HG03060 (cell line): ENCODE measurements around the gene B4GALT1.
A peak's percentile ranks its signal among the peaks of the same experiment; 100 is the strongest.
"Not testable (repeated sequence)": the region's sequence is repeated elsewhere in the genome, so short reads cannot be mapped to it uniquely, and the experiment has no call there.

Experiments used
- ATAC-seq: cut with Tn5 transposase; IDR thresholded peaks from one replicate; pipeline ENCODE4 v1.9.1; 2021; ENCODE audit warnings: low read depth, moderate number of reproducible peaks; ENCODE audit not compliant: unreplicated experiment

The B4GALT1 gene

DNA sequence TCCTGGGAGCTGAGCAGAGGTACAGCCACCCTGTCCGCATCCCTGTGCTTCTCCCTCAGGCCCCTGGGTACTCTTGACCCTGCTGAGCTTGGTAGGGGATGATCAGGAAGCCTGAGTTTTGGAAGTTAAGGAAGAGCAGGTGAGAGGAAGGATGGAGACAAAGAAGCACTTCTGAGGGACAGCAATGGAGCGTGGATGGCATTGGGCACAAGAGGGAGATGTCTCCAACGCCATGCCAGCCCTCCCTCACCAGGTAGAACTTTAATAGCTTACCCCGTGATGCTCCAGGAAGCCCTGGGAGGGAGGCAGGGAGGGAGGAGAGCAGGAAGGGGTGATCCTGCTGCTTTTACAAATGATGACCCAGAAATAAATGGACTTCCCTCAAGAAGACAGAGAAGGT is 60.8 kb downstream of the B4GALT1 start:
- ATAC-seq, result no peak

- no peak for ATAC-seq
Measured at GRCh38 chr9:33105959-33106358, 61.2 kb downstream of the B4GALT1 start.

GRCh38 chr9:33105504-33105903 is 61.6 kb downstream of the B4GALT1 start:
- ATAC-seq, result no peak

DNA sequence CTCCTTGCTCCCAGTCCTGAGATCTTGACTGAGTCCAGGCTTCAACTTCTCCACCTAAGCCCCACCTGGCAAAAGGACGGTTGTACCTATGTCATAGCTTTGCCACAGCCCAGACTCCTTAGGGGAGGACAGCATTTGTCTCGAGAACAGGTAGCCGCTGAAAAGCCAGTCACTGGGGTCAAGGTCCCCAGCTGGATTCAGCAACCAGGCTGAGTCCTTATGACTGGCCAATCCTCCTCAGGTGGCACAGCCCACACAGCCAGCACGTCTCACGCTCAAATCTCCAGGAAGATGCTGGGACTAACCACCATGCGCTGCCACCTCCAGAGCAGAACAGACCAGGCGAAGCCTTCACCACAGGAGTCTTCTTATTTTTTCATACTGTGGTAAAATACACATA is 62.7 kb downstream of the B4GALT1 start:
- no peak for ATAC-seq

DNA sequence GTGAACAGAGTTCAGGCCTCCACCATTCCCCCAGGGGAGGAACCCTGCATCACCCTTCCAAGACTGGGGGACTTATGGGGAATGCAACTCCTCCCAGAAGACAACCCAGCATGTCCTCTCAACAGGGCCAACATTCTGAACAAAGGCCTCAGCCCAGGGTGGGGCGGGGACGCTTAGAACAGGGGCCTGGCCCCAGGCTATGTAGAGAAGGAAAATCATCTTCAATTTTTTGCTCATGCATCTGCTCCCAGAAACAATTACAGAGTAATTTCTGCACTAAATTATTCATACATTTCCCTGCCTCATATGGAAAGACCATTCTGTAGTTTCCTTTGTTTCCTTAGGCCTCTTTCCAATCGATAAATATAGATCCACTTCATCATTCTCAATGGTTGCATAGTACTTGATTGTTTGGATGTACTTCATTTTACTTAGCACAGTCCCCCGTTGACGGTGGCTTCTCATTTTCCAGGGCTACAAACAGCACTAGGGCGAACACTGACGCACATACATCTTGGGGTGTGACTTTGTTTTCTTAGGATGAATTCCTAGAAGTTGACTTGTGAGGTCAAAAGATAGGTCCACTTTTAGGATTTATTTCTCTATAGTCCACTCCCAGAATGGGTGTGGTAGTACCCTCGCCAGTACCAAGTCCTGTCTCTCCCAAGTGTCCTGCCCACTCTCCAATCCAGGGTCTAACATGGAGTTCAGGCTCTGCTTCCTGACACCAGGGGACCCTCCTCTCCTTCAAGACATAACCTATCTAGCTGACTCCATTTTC is 63.4 kb downstream of the B4GALT1 start:
- no peak for ATAC-seq

GRCh38 chr9:33102551-33103210 is 64.5 kb downstream of the B4GALT1 start:
- no peak for ATAC-seq

- ATAC-seq, result no peak
Measured at GRCh38 chr9:33101104-33101951, 65.8 kb downstream of the B4GALT1 start.

DNA sequence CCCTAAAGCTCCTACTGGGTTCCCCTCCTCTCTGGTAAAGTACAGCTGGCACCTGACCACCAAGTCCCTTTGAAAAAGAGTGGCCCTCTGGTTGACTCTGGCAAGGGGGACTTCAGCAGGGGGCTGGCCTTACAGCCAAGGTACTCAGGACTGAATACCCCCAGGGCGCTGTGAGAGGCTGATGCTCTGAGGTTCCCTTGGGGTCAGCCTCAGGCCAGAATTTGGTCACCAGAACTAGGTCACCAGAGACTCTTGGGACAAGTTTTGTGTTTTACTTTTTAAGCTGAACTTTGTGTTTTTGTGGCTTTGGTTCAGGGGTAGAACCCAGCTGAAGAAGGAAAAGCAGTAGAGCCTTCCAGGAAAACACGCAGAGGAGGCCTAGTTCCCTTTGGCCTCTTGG is 67.4 kb downstream of the B4GALT1 start:
- ATAC-seq, result no peak

- no peak for ATAC-seq
Measured at GRCh38 chr9:33097192-33097591, 69.9 kb downstream of the B4GALT1 start.

- no peak for ATAC-seq
Measured at GRCh38 chr9:33092634-33093033, 74.5 kb downstream of the B4GALT1 start.

- ATAC-seq, result not testable (repeated sequence)
Measured at GRCh38 chr9:33085672-33086071, 81.5 kb downstream of the B4GALT1 start.

DNA sequence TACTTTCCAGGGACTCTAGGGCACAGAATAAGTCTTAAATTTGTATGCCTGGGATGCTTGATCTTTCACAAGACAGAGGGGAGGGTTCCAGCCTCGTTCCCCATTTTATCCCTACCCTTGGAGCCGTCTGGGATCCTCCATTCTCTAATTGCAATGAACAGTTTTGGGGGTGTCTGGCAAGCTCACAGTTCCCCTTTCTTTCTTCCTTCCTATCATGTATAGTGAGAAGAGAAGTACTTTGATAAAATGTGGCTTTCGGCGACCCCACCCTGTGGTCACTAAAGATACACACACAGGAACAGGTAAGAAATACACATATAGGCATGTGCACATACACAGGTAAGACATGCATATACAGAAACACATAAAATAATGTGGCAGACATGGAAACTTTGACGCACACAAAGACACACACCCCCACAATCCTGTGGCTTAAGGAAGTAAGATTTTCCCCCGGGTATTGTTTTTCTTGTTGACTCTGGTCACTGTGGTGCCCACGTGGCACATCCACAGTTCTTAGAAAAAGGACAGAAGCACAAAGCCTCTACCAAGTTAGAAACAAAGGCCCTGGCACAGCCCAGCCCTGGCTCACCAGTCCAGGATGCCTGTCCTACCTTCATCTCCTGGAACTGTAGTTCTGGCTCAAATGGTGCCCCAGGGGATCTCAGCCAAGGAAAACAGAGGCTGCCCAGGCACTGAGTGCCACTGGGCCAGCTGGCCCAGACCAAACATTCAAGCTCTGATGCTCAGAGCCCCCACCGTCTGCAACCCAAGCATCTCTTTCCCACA is 84.4 kb downstream of the B4GALT1 start:
- ATAC-seq, result no peak

GRCh38 chr9:33082128-33082527 is 85.0 kb downstream of the B4GALT1 start:
- ATAC-seq, result no peak

- ATAC-seq, result no peak
Measured at GRCh38 chr9:33081128-33081851, 85.8 kb downstream of the B4GALT1 start.

- ATAC-seq, result no peak
Measured at GRCh38 chr9:33080534-33080933, 86.6 kb downstream of the B4GALT1 start.

DNA sequence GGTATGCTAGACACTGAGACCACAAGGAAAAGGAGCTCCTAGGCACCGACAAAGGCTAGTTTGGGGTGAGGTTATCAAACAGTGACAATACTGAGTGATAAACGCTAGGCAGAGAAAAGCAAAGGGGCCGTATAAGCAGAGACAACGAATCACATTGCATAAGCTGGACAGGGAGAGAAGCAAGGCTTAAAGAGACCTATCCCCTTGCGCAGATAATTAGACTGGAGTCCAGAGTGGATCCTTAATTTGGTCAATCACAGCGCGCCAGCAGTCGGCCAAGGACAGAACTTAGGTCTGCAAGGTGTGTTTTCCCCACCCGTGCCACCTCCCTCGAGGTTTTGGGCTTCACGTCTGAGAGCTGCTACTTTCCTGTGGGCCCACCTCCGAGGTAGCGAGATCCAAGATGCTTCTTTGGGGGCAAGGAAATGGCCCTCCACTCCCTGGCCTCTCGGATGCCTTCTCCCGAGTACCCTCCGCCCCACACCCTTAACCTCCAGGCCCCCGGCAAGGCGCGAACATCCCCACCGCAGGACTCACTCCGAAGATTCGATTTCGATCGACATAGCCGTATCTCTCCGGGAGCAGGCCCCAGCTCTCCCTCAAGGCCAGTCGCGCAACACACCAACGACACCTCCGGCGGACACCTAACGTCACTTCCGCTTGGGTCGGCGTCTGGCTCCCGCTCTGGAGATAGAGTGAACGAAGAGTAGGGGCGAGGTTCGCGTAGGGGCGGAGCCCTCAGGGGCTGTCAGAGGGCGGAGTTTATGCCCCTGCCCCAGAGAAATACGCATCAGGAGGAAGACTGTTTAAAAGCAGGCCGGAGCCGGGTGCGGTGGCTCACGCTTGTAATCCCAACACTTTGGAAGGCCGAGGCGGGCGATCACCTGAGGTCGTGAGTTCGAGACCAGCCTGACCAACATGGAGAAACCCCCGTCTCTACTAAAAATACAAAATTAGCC is 90.8 kb downstream of the B4GALT1 start, which contains the start of gene SMU1:
TSS of gene SMU1 (minus strand) at position 629 of the 959 bp plus-strand sequence. CDS start at position 563, 66 bp downstream.
- ATAC-seq, result peak; percentile 97

DNA sequence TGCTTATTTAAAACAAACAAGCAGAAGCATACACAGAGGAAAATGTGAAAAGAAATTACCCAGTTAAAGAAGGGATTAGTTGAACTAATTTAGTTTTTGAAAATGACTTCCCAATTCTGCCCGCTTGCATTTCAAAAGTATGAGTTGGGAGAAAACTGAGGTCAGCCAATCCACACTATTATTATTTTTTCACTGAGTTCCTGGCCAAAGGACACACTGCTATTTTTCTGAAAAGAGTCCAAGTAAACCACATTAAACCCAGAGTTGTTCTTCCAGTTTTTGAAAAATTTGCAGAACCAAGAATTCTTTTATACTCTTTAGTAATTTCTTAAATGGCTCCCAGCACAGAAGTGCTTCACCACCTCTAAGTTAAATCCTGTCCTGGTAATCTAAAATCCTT is 98.1 kb downstream of the B4GALT1 start:
- no peak for ATAC-seq
